Measurements from ENCODE around the gene PHACTR3. TPM values are rescaled to one million over a fixed set of nuclear protein-coding genes. Genes with fewer than 3 reads are reported as not detected.
"Not testable (repeated sequence)": the region's sequence is repeated elsewhere in the genome, so short reads cannot be mapped to it uniquely, and the experiment has no call there.

PHACTR3 gene
- total RNA-seq: 10 to 100 TPM in 3 of 6 donors, 1 to 10 TPM in 3; 5.5 to 30.8 (median 11.4) TPM

- Histone ChIP-seq H3K27ac (no peak within 1 kb of the TSS), H3K27me3 (peaks cover 0 to 28% (median 9%) of the 10 kb centered on the region in 4 donors), H3K9me3 (no peaks in the 10 kb centered on the region), H3K36me3 (no peaks in the 10 kb centered on the region), H3K4me3 (peak within 1 kb of the TSS in 3 of 4 donors; percentile 5 to 20 (median 16)), H3K4me1 (peaks cover 0 to 10% (median 0%) of the 10 kb centered on the region in 4 donors)
- WGBS, 2 donors: 5 to 9% methylated on average over 13 to 25 of the region's 40 CpGs
- DNase-seq: peak in 1 of 2 donors; percentile 67
- ATAC-seq (ENCODE audit: low FRiP score in 2 of 2): no peak
- TF ChIP-seq, protein P1, sequence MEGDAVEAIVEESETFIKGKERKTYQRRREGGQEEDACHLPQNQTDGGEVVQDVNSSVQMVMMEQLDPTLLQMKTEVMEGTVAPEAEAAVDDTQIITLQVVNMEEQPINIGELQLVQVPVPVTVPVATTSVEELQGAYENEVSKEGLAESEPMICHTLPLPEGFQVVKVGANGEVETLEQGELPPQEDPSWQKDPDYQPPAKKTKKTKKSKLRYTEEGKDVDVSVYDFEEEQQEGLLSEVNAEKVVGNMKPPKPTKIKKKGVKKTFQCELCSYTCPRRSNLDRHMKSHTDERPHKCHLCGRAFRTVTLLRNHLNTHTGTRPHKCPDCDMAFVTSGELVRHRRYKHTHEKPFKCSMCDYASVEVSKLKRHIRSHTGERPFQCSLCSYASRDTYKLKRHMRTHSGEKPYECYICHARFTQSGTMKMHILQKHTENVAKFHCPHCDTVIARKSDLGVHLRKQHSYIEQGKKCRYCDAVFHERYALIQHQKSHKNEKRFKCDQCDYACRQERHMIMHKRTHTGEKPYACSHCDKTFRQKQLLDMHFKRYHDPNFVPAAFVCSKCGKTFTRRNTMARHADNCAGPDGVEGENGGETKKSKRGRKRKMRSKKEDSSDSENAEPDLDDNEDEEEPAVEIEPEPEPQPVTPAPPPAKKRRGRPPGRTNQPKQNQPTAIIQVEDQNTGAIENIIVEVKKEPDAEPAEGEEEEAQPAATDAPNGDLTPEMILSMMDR (IDR thresholded peaks at IDR 0.05): no peak
- TF ChIP-seq EP300 (IDR thresholded peaks at IDR 0.05) (no peak), POLR2AphosphoS5 (IDR thresholded peaks at IDR 0.05) (no peak), POLR2A (IDR thresholded peaks at IDR 0.05) (no peak)
Measured at GRCh38 chr20:59603781-59604541, at the start of gene PHACTR3. Gene PHACTR3, plus strand, starts transcription at chr20:59604540. Its CDS starts 475 bp downstream, at chr20:59605015.

DNA sequence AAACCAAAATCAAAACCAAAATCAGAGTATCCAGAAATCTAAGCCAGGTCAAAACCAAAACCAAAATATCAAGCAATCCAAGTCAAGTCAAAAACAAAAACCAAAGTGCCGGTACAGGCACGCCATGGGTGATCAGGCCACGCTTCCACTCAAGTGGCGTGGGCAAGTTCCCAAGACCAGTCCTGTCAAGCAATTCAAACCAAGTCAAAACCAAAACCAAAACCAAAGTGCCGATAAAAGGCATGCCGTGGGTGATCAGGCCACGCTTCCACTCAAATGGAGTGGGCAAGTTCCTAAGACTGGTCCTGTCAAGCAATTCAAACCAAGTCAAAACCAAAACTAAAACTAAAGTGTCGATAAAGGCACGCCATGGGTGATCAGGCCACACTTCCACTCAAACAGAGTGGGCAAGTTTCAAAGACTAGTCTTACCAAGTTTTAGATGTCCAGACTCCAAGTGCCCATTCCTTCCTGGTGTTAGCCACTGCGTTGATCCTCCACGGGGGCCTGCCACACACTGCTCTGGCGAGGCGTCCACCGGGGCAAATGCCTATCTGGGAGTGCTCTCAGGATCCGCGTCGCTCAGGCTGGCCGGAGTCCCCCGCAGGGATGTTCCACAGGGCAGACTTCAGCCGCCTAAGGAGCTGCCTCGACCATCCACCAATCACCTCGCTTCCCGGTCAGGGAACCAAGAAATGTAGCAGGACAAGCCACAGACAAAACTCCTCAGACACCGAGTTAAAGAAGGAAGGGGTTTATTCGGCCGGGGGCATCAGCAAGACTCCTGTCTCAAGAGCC, 46.4 kb upstream of the PHACTR3 start:
- H3K27ac ChIP-seq; H3K27me3 ChIP-seq; H3K4me3 ChIP-seq; H3K36me3 ChIP-seq; H3K4me1 ChIP-seq; ATAC-seq (ENCODE audit: low FRiP score in 2 of 2); H3K9me3 ChIP-seq: not testable (repeated sequence)
- DNase-seq: peak in 1 of 2 donors; percentile 43
- WGBS, 2 donors: 88% methylated on average over 14 to 26 of the region's 26 CpGs

DNA sequence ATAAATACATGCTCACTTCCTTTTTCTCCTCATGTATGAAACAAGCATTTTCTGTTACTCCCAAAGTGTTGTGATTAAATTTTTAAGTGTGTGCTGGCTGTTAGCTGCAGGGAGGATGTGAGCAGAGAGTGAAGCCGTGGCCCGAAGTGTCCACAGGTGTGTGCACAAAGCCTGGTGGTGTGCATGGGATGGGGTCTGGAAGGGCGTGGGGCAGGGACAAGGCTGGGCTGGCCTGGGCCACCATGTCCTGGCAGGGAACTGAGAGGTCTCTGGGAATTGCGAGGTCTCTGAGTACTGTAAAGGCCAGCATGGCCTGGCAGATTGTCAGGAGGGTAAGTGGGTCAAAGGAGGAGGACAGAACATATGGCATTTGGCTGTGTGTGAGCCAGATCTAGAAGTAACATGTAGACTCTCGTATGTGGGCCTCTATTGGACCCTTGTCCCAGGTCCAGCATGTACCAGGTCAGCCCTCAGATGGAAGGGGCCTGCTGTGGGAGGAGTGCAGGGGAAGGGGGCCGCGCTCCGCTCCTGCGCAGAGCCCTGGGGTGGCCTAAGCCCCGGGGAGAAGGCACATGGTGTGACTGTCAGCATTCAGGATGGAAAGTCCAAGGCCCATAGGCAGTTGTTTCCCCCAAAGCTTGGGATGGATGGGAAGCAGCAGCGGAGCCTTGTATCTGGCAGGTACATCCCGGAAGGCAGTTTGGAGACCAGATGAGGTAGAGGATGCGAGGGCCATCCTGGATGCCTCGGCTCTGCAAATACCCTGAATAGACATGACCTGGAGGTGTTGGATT, 45.1 kb upstream of the PHACTR3 start:
- H3K4me1 ChIP-seq: no peaks in the 10 kb centered on the region
- no peaks in the 10 kb centered on the region for H3K27me3 ChIP-seq
- H3K9me3 ChIP-seq: no peaks in the 10 kb centered on the region
- H3K4me3 ChIP-seq: no peak overlapping the region
- ATAC-seq (ENCODE audit: low FRiP score in 2 of 2) (peak in 1 of 2 donors; percentile 59), DNase-seq (peak in 1 of 2 donors; percentile 39)
- H3K27ac ChIP-seq: no peak overlapping the region
- 84 to 91% methylated on average over 14 of the region's 14 CpGs for WGBS, 2 donors
- H3K36me3 ChIP-seq: no peaks in the 10 kb centered on the region
- TF ChIP-seq, protein P1 (IDR thresholded peaks at IDR 0.05): no peak
- TF ChIP-seq POLR2AphosphoS5 (IDR thresholded peaks at IDR 0.05) (no peak), EP300 (IDR thresholded peaks at IDR 0.05) (no peak), POLR2A (IDR thresholded peaks at IDR 0.05) (no peak)

GRCh38 chr20:59559863-59560262, 44.5 kb upstream of the PHACTR3 start:
- no peak for DNase-seq
- WGBS, 2 donors: 79 to 84% methylated on average over 7 of the region's 7 CpGs

More at GRCh38 chr20:59559863-59560262, 44.5 kb upstream of the PHACTR3 start:
- Histone ChIP-seq H3K4me3 (no peak overlapping the region), H3K27me3 (no peaks in the 10 kb centered on the region), H3K36me3 (no peaks in the 10 kb centered on the region), H3K27ac (no peak overlapping the region), H3K4me1 (no peaks in the 10 kb centered on the region), H3K9me3 (no peaks in the 10 kb centered on the region)
- ATAC-seq (ENCODE audit: low FRiP score in 2 of 2): peak in 1 of 2 donors; percentile 13
- TF ChIP-seq POLR2AphosphoS5 (IDR thresholded peaks at IDR 0.05): no peak
- no peak for TF ChIP-seq EP300 (IDR thresholded peaks at IDR 0.05)
- TF ChIP-seq, protein P1 (IDR thresholded peaks at IDR 0.05): no peak
- no peak for TF ChIP-seq POLR2A (IDR thresholded peaks at IDR 0.05)
